ENCODE results near the gene PDHA1.

PDHA1 gene

DNA sequence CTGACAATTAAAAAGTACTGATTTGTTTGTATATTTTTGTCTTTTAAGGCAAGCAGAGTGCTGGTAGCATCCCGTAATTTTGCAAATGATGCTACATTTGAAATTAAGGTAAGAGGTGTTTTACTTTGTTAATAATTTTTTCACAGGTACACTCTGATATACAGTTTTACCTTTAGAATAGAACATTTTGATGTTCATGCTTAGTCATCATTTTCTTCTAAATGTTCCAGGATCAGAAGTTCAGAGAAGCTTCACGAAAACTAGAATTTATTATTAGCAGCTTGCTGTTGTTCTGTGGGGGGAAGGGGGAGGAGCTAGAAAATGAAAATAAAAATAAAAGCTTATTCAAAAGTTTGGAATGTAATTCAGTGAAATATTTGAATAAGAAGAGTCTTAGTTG is 5.5 kb downstream of the PDHA1 start:
- TF ChIP-seq CTCF (IDR thresholded peaks at IDR 0.05; ENCODE audit: low read depth, low read length, missing control alignments): no peak
- no peaks in the 10 kb centered on the region for H3K27me3 ChIP-seq (replicated peaks)
- peaks cover 8% of the 10 kb centered on the region for H3K36me3 ChIP-seq (replicated peaks)
- in situ Hi-C loops (cut with HindIII; ENCODE audit: low pct_ligation_motif_present, low sequenced_read_pairs): no loop called here
- no peak overlapping the region for H3K4me3 ChIP-seq (ENCODE audit: low read depth, low read length)
- H3K27ac ChIP-seq: no peak overlapping the region
- DNase-seq: no peak

- H3K36me3 ChIP-seq (replicated peaks): peaks cover 8% of the 10 kb centered on the region
- no peak overlapping the region for H3K27ac ChIP-seq
- in situ Hi-C loops (cut with HindIII; ENCODE audit: low pct_ligation_motif_present, low sequenced_read_pairs): no loop called here
- no peak for TF ChIP-seq CTCF (IDR thresholded peaks at IDR 0.05; ENCODE audit: low read depth, low read length, missing control alignments)
- DNase-seq: no peak
- no peak overlapping the region for H3K4me3 ChIP-seq (ENCODE audit: low read depth, low read length)
- H3K27me3 ChIP-seq (replicated peaks): no peaks in the 10 kb centered on the region
Measured at GRCh38 chrX:19350941-19351384, 7.2 kb downstream of the PDHA1 start.

DNA sequence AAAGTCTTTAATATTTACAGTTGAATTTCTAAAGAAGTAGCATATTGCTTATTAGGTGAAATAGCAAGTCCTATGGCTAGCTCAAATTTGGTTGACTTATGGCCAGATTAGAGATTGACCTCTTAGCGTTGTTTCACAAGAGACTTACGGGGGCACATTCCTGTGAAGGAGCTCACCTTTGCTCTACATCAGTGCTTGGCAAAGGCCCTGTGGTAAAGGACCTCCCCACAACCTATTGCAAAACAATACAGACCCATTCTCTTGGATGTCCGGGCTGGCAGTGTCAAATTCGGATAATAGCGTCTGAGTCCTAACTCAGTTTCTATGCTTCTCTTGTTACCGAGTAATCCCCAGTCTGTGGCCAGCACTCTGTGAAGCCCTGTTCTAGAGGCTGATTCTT is 10.9 kb downstream of the PDHA1 start:
- DNase-seq: no peak
- Histone ChIP-seq H3K27me3 (replicated peaks) (no peaks in the 10 kb centered on the region), H3K27ac (no peak overlapping the region), H3K36me3 (replicated peaks) (peaks cover 12% of the 10 kb centered on the region), H3K4me3 (ENCODE audit: low read depth, low read length) (no peak overlapping the region)
- in situ Hi-C loops (cut with HindIII; ENCODE audit: low pct_ligation_motif_present, low sequenced_read_pairs): no loop called here
- TF ChIP-seq CTCF (IDR thresholded peaks at IDR 0.05; ENCODE audit: low read depth, low read length, missing control alignments): no peak

DNA sequence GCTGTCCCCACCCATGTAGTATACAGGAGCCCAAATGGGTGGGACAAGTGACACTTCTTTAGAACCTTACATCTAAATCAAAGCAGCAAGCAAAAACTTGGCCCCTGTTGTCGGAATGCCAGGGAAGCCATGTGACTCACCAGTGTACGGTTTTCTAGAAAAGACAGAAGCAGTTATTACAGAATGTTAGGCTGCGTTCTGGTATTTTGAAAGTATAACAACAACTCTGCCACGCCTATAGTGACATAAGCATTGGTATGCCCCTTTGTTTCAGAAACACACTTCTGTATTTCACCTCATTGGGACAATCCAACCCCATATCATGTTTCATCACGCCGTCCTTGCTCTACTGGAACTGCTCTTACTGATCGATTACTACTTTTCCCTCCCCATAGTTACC is 14.8 kb downstream of the PDHA1 start:
- no peak overlapping the region for H3K27ac ChIP-seq
- in situ Hi-C loops (cut with HindIII; ENCODE audit: low pct_ligation_motif_present, low sequenced_read_pairs): no loop called here
- TF ChIP-seq CTCF (IDR thresholded peaks at IDR 0.05; ENCODE audit: low read depth, low read length, missing control alignments): no peak
- no peaks in the 10 kb centered on the region for H3K27me3 ChIP-seq (replicated peaks)
- DNase-seq: no peak
- peaks cover 3% of the 10 kb centered on the region for H3K36me3 ChIP-seq (replicated peaks)
- H3K4me3 ChIP-seq (ENCODE audit: low read depth, low read length): no peak overlapping the region

GRCh38 chrX:19360903-19361302 is 17.2 kb downstream of the PDHA1 start:
- Histone ChIP-seq H3K27me3 (replicated peaks) (no peaks in the 10 kb centered on the region), H3K36me3 (replicated peaks) (peaks cover 3% of the 10 kb centered on the region), H3K4me3 (ENCODE audit: low read depth, low read length) (no peak overlapping the region), H3K27ac (no peak overlapping the region)
- no peak for DNase-seq
- TF ChIP-seq CTCF (IDR thresholded peaks at IDR 0.05; ENCODE audit: low read depth, low read length, missing control alignments): no peak
- in situ Hi-C loops (cut with HindIII; ENCODE audit: low pct_ligation_motif_present, low sequenced_read_pairs): no loop called here

DNA sequence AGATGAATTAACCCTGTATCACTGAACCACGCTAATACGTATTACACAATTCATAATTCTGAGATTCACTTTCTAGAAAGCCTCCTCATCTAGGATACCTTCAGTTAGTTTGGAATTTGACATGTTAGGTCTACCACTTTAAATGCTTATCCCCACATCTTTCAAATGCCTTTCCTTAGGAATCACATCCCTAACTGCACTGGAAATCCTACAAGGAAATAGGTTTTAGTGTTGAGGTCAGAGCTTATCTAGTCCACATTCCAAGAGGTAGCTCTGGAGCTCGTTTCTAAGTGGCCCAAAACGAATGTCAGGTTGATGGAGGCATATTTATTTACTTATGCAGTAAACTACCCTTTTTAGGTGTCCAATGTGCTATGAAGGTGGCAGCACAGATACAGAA is 18.0 kb downstream of the PDHA1 start:
- in situ Hi-C loops (cut with HindIII; ENCODE audit: low pct_ligation_motif_present, low sequenced_read_pairs): no loop called here
- no peak for TF ChIP-seq CTCF (IDR thresholded peaks at IDR 0.05; ENCODE audit: low read depth, low read length, missing control alignments)
- no peak for DNase-seq
- Histone ChIP-seq H3K4me3 (ENCODE audit: low read depth, low read length) (no peak overlapping the region), H3K27ac (no peak overlapping the region), H3K36me3 (replicated peaks) (peaks cover 3% of the 10 kb centered on the region), H3K27me3 (replicated peaks) (no peaks in the 10 kb centered on the region)

Measured in brain microvascular endothelial cell (primary cell).